IPS DF 4.7 (cell line): ENCODE measurements around the gene FGD1.

ENCODE experiments used
- DNase-seq: peaks from one replicate; pipeline ENCODE4 v3.0.0-alpha.2; 2013; ENCODE audit warnings: low spot score; ENCODE audit errors: extremely low read depth

The FGD1 gene

GRCh38 chrX:54407266-54407665 is 88.8 kb downstream of the FGD1 start:
- no peak for DNase-seq

GRCh38 chrX:54397113-54397512 is 98.9 kb downstream of the FGD1 start:
- DNase-seq: no peak
